Right cardiac atrium (tissue), 5 donors: ENCODE measurements around the gene WARS2. TPM values are rescaled to one million over a fixed set of nuclear protein-coding genes. Genes with fewer than 3 reads are reported as not detected.
A peak's percentile ranks its signal among the peaks of the same experiment; 100 is the strongest.

Experiments used
- ATAC-seq, 2 donors: fragments of 200-7000 bp; cut with Tn5 transposase; one replicate each; pipeline versions ENCODE4 v1.8.0 to v1.9.1; 2020; ENCODE audit warnings: moderate library complexity in 2 of 2, mild to moderate bottlenecking in 1 of 2
- DNase-seq, 3 donors: peaks; one replicate each; pipeline ENCODE4 v3.0.0-alpha.2; 2020
- H3K27ac ChIP-seq: one replicate; pipeline ENCODE4 v1.5.1; 2013; ENCODE audit warnings: mild to moderate bottlenecking, low read length, control low read depth, moderate library complexity
- H3K27me3 ChIP-seq: one replicate; pipeline ENCODE4 v1.6.1; 2013; ENCODE audit not compliant: control insufficient read depth, insufficient read depth
- H3K4me1 ChIP-seq: one replicate; pipeline ENCODE4 v1.6.1; 2013; ENCODE audit warnings: low read length; ENCODE audit not compliant: control insufficient read depth, insufficient read depth
- H3K4me3 ChIP-seq: one replicate; pipeline ENCODE4 v1.5.1; 2013; ENCODE audit warnings: low read length, control low read depth
- H3K9me3 ChIP-seq: one replicate; pipeline ENCODE4 v1.6.1; 2013; ENCODE audit warnings: low read length; ENCODE audit not compliant: control insufficient read depth
- WGBS: extraction: QIAGEN DNeasy Blood & Tissue Kit; methylation state at CpG from one replicate; pipeline ENCODE4 v1.1.7; 2013; 5-methylcytosine and 5-hydroxymethylcytosine counted together
- intact Hi-C, 4 donors: fragments of 100-400 bp; cut with DNase I; formaldehyde crosslinking; loops; one replicate each; pipeline versions ENCODE4 v1.11.0 to v1.14.0; 2022 to 2023
- polyA plus RNA-seq: library from polyadenylated mRNA; stranded (reverse); fragments of 200-250 nt; gene quantifications from one replicate; pipeline ENCODE4 v1.2.3, GENCODE V29; 2013
- total RNA-seq, 4 donors: library from RNA; stranded (reverse); fragmentation: NEBNext Ultra II Directional; extraction: Animal tissue kit (Norgen Biotek cat#: 25700); gene quantifications; one replicate each; pipeline ENCODE4 v1.2.1, GENCODE V29; 2021
- donor health status: healthy with polysubstance abuse.
- donor health status: DM: no; HTN: yes; CAD: no.
- donor health status: DM: no; HTN: no; CAD: no.
- donor health status: DM: no; HTN: yes; CAD: no; lungs with severe emphysema.
- donor health status: DM: yes; HTN: yes; CAD: no.

WARS2 gene
- total and polyA plus RNA-seq, 5 donors: 5.2 to 12.8 (median 11.0) TPM

DNA sequence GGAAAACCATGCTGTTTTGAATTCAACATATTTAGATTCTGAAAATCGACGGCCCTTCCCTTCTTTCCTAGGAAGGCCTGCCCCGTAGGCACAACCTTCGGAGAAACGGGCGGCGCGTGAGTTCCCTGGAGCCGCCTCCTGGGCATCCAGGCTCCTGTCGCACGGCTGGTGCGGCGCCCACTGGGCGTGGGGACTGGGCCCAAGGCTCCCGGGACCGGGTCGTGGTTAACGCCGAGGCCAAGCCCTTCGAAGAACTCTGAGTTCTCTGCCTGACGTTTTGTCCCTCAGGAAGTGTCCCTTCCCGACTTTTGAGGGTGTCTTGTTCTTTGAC lies 133.1 kb downstream of the WARS2 start:
- no peak overlapping the region for H3K4me3 ChIP-seq
- ATAC-seq: no peak

GRCh38 chr1:119006406-119007279 lies 133.8 kb downstream of the WARS2 start:
- Histone ChIP-seq H3K9me3 (peaks cover 2% of the 10 kb centered on the region), H3K27ac (no peak overlapping the region), H3K27me3 (no peaks in the 10 kb centered on the region), H3K4me1 (no peaks in the 10 kb centered on the region), H3K4me3 (no peak overlapping the region)
- DNase-seq (peak in 1 of 3 donors; percentile 36), ATAC-seq (no peak)
- intact Hi-C loops: loop anchor here in 3 of 4 donors (5.0 to 10.0 kb wide), 3 partner anchors 782 to 852 kb away; no protein-coding TSS in a partner anchor
- WGBS: 5% methylated on average over 81 of the region's 81 CpGs

More for the DNA sequence above, 133.1 kb downstream of the WARS2 start:
- WGBS: 22% methylated on average over 22 of the region's 22 CpGs
- no peaks in the 10 kb centered on the region for H3K4me1 ChIP-seq
- H3K27me3 ChIP-seq: no peaks in the 10 kb centered on the region
- peaks cover 2% of the 10 kb centered on the region for H3K9me3 ChIP-seq
- H3K27ac ChIP-seq: no peak overlapping the region
- intact Hi-C loops: loop anchor here in 3 of 4 donors (5.0 to 10.0 kb wide), 3 partner anchors 783 to 853 kb away; no protein-coding TSS in a partner anchor
- DNase-seq: no peak

- Histone ChIP-seq H3K27ac (no peak overlapping the region), H3K4me1 (no peaks in the 10 kb centered on the region), H3K9me3 (peaks cover 2% of the 10 kb centered on the region), H3K4me3 (no peak overlapping the region), H3K27me3 (no peaks in the 10 kb centered on the region)
- intact Hi-C loops: loop anchor here in 3 of 4 donors (5.0 to 10.0 kb wide), 3 partner anchors 781 to 851 kb away; no protein-coding TSS in a partner anchor
- DNase-seq: no peak
- 21% methylated on average over 17 of the region's 17 CpGs for WGBS
- ATAC-seq: no peak
Measured at GRCh38 chr1:119005724-119006405, 134.6 kb downstream of the WARS2 start.

GRCh38 chr1:119004781-119005180 lies 135.7 kb downstream of the WARS2 start:
- DNase-seq (no peak), ATAC-seq (no peak)
- Histone ChIP-seq H3K27ac (no peak overlapping the region), H3K4me1 (no peaks in the 10 kb centered on the region), H3K4me3 (no peak overlapping the region), H3K9me3 (peaks cover 2% of the 10 kb centered on the region), H3K27me3 (no peaks in the 10 kb centered on the region)
- intact Hi-C loops: loop anchor here in 3 of 4 donors (5.0 to 10.0 kb wide), 3 partner anchors 780 to 850 kb away; no protein-coding TSS in a partner anchor
- 64% methylated on average over 2 of the region's 2 CpGs for WGBS

GRCh38 chr1:119004129-119004527 lies 136.3 kb downstream of the WARS2 start:
- ATAC-seq (no peak), DNase-seq (no peak)
- Histone ChIP-seq H3K4me3 (no peak overlapping the region), H3K27ac (no peak overlapping the region), H3K9me3 (peaks cover 2% of the 10 kb centered on the region), H3K27me3 (no peaks in the 10 kb centered on the region), H3K4me1 (no peaks in the 10 kb centered on the region)
- intact Hi-C loops: loop anchor here in 3 of 4 donors (10.0 kb wide), 2 partner anchors 779 to 849 kb away; no protein-coding TSS in a partner anchor
- 48% methylated on average over 5 of the region's 5 CpGs for WGBS

- intact Hi-C loops: loop anchor here in 3 of 4 donors (10.0 kb wide), 2 partner anchors 779 to 849 kb away; no protein-coding TSS in a partner anchor
- no peak for DNase-seq
- Histone ChIP-seq H3K4me1 (no peaks in the 10 kb centered on the region), H3K27me3 (no peaks in the 10 kb centered on the region), H3K9me3 (peaks cover 2% of the 10 kb centered on the region), H3K27ac (no peak overlapping the region), H3K4me3 (no peak overlapping the region)
- ATAC-seq: no peak
- WGBS: 56% methylated on average over 14 of the region's 14 CpGs
Measured at GRCh38 chr1:119003413-119004128, 136.9 kb downstream of the WARS2 start.

- peaks cover 2% of the 10 kb centered on the region for H3K9me3 ChIP-seq
- H3K4me3 ChIP-seq: no peak overlapping the region
- DNase-seq (peak in 2 of 3 donors; percentile 58 to 66), ATAC-seq (peak; percentile 69 to 85)
- no peaks in the 10 kb centered on the region for H3K27me3 ChIP-seq
- no peaks in the 10 kb centered on the region for H3K4me1 ChIP-seq
- WGBS: 20% methylated on average over 16 of the region's 16 CpGs
- H3K27ac ChIP-seq: no peak overlapping the region
- intact Hi-C loops: loop anchor here in 3 of 4 donors (10.0 kb wide), 2 partner anchors 777 to 847 kb away; no protein-coding TSS in a partner anchor
Measured at GRCh38 chr1:119002028-119002686, 138.3 kb downstream of the WARS2 start.

DNA sequence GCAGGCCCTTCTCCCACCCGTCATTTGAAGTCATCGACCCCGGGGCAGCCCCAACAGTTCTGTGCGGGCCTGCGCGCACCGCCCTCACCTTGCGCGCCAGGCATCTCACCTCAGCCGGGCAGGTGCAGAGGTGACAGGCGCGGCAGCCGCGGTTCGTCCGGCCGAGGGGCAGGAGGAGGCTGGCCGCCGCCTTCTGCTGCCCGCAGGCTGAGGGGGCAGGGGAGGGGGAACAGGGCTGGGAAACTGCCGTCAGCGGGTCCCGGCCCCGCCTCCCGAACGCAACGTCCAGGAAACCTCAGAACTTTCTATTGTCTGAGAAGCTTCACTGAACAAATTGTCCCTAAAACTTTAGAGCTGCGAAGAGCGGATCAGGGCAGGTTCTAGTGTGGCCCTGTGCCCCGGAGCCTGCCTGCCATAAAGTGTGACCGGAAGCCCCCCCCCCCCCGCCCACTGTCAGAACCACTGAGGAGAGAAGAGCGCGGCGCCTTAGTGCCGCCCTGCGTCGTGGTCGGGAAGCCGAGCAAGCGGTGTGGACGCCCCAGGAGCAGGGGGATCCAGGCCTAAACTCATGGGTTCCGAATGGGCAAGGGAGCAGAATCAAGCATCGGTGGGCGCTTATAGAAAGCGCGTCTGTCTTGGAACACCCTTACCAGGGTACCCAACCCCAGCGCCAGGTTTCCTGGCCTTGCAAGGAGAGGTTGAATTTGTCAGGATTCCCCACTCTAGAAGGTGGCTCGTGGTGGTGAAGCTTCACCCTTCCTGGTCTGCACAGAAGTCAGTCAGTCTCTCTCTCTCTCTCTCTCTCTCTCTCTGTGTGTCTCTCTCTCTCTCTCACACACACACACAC lies 139.0 kb downstream of the WARS2 start:
- DNase-seq (peak; percentile 57 to 71 (median 68)), ATAC-seq (peak; percentile 67 to 70)
- intact Hi-C loops: loop anchor here in 3 of 4 donors (10.0 kb wide), 2 partner anchors 777 to 847 kb away; no protein-coding TSS in a partner anchor
- WGBS: 3% methylated on average over 49 of the region's 49 CpGs
- H3K27ac ChIP-seq: no peak overlapping the region
- H3K4me3 ChIP-seq: peak overlapping the region; percentile 7
- H3K4me1 ChIP-seq: no peaks in the 10 kb centered on the region
- H3K9me3 ChIP-seq: peaks cover 2% of the 10 kb centered on the region
- no peaks in the 10 kb centered on the region for H3K27me3 ChIP-seq

GRCh38 chr1:119000371-119001180 lies 139.9 kb downstream of the WARS2 start:
- ATAC-seq (peak; percentile 30 to 36), DNase-seq (peak in 2 of 3 donors; percentile 56 to 73)
- WGBS: 5% methylated on average over 44 of the region's 44 CpGs
- H3K4me3 ChIP-seq: peak overlapping the region; percentile 7
- no peaks in the 10 kb centered on the region for H3K4me1 ChIP-seq
- H3K9me3 ChIP-seq: peaks cover under 1% of the 10 kb centered on the region
- H3K27me3 ChIP-seq: no peaks in the 10 kb centered on the region
- H3K27ac ChIP-seq: no peak overlapping the region
- intact Hi-C loops: loop anchor here in 3 of 4 donors (10.0 kb wide), 2 partner anchors 776 to 846 kb away; no protein-coding TSS in a partner anchor
